NCI-H146 treated with DMSO at 0.1 percent for 48 hours (cell line): ENCODE measurements around the gene NINL.
A peak's percentile ranks its signal among the peaks of the same experiment; 100 is the strongest.
"Not testable (repeated sequence)": the region's sequence is repeated elsewhere in the genome, so short reads cannot be mapped to it uniquely, and the experiment has no call there.

Experiments used
- DNase-seq: peaks from one replicate; lab custom pipeline; 2025; ENCODE audit not compliant: unreplicated experiment; lab: John Stamatoyannopoulos, UW

The NINL gene

GRCh38 chr20:25600632-25601031 lies 15.3 kb upstream of the NINL start:
- DNase-seq = no peak

- DNase-seq = no peak
Measured at GRCh38 chr20:25592135-25592852, 7.0 kb upstream of the NINL start.

- not testable (repeated sequence) for DNase-seq
Measured at GRCh38 chr20:25590778-25591177, 5.4 kb upstream of the NINL start.

GRCh38 chr20:25588491-25588890 lies 3.2 kb upstream of the NINL start:
- DNase-seq = no peak

- DNase-seq = no peak
Measured at GRCh38 chr20:25587536-25587935, 2.2 kb upstream of the NINL start.

- DNase-seq = no peak
Measured at GRCh38 chr20:25586877-25587276, 1.5 kb upstream of the NINL start.

GRCh38 chr20:25583607-25584006 lies 1.7 kb downstream of the NINL start:
- DNase-seq = not testable (repeated sequence)

- DNase-seq = no peak
Measured at GRCh38 chr20:25580711-25581110, 4.6 kb downstream of the NINL start.

GRCh38 chr20:25579081-25579770 lies 6.1 kb downstream of the NINL start:
- no peak for DNase-seq

- no peak for DNase-seq
Measured at GRCh38 chr20:25576783-25577530, 8.4 kb downstream of the NINL start.

- no peak for DNase-seq
Measured at GRCh38 chr20:25574411-25574810, 10.9 kb downstream of the NINL start.

- DNase-seq = no peak
Measured at GRCh38 chr20:25573288-25574251, 11.8 kb downstream of the NINL start.

- DNase-seq = peak; percentile 74
Measured at GRCh38 chr20:25571817-25572216, 13.5 kb downstream of the NINL start.

- DNase-seq = peak; percentile 26
Measured at GRCh38 chr20:25571240-25571639, 14.1 kb downstream of the NINL start.

- no peak for DNase-seq
Measured at GRCh38 chr20:25570148-25570530, 15.2 kb downstream of the NINL start.

- no peak for DNase-seq
Measured at GRCh38 chr20:25567286-25567685, 18.0 kb downstream of the NINL start.

GRCh38 chr20:25566821-25567220 lies 18.5 kb downstream of the NINL start:
- no peak for DNase-seq

GRCh38 chr20:25565578-25566157 lies 19.7 kb downstream of the NINL start:
- no peak for DNase-seq

- no peak for DNase-seq
Measured at GRCh38 chr20:25563876-25564275, 21.5 kb downstream of the NINL start.

GRCh38 chr20:25563362-25563761 lies 22.0 kb downstream of the NINL start:
- no peak for DNase-seq
